GM18907 (cell line): Measurements from ENCODE around the gene RBM18.

Experiments used
- ATAC-seq: cut with Tn5 transposase; IDR thresholded peaks from one replicate; pipeline ENCODE4 v1.9.1; 2021; ENCODE audit warnings: mild to moderate bottlenecking, moderate library complexity; ENCODE audit not compliant: unreplicated experiment

Gene RBM18

GRCh38 chr9:122261469-122261881 lies 3.2 kb downstream of the RBM18 start:
- ATAC-seq, result no peak

GRCh38 chr9:122258886-122259415 lies 5.7 kb downstream of the RBM18 start:
- ATAC-seq, result no peak

GRCh38 chr9:122256206-122256605 lies 8.4 kb downstream of the RBM18 start:
- no peak for ATAC-seq

DNA sequence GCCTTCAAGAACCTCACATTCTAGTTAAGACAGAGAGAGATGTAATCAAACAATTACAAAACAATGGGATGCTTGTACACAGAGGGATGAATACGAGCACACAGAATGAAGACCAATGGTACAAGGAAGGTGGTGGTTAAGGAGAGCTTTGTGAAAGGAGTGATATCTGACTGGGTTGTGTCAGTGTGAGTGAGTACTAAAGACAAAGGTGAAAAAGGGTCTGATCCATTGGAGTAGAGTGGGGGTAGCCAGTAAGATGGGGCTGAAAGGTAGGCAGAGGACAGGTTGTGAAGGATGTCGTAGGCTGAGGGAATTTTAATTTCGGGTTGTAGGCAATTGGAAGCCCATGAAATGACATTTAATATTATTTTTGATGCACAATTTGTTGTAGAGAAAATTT lies 9.9 kb downstream of the RBM18 start:
- ATAC-seq, result no peak

- no peak for ATAC-seq
Observed at GRCh38 chr9:122252796-122253195, 11.8 kb downstream of the RBM18 start.

DNA sequence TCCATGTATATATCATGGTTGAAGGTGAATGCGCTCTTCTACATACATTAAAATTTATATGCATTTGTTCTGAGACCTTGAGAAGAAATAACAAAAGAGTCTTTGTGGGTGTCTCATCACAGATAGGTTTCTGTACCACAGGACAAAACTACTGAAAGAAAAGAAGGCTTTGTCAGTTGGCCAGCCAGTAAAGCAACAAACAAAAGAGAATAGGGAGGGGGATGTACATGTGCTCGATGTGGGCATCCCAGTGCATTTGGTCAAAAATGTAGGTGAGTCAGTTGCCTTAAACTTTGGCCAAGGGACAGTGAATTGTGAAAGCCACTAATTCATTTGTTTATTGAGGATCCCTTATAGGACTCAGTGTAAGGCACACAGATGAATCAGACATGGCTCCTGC lies 13.3 kb downstream of the RBM18 start:
- ATAC-seq, result no peak

- no peak for ATAC-seq
Observed at GRCh38 chr9:122248448-122248865, 16.2 kb downstream of the RBM18 start.

DNA sequence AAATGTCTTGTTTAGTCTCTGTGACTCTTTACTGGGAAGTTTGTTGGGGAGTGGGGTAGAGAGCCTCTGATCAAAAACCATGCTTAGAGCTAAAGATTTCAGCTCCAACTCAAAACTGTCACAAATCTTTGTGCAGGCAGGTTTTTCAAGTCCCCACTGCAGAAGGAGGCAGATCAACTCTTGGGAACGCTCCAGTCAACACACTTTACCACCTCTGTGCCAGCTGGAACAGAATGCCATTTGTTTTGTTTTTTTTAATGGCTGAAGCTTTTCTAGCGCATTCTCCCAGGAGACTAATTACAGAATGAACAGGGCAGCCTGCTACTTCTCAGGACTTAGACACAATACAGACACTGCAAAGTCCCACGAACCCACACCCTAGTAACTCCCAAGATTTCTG lies 18.0 kb downstream of the RBM18 start:
- ATAC-seq, result no peak

DNA sequence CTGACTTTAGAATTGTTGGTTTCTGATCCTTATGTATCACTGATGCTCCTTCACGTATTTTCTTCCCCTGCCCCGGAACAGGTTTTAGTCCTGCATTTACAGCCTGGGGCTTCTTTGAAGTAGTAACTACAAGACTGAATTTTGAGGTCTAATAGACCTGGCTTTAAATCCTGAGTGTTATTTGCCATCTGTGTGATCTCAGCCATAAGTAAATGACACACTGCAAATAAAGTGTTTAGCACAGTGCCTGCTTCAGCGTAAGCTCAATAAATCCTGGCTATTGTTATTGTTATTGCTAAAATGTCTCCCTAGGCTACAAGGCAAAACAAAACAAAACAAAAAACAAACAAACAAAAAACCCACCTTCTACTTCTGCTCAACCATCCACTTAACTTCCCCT lies 20.3 kb downstream of the RBM18 start:
- no peak for ATAC-seq

DNA sequence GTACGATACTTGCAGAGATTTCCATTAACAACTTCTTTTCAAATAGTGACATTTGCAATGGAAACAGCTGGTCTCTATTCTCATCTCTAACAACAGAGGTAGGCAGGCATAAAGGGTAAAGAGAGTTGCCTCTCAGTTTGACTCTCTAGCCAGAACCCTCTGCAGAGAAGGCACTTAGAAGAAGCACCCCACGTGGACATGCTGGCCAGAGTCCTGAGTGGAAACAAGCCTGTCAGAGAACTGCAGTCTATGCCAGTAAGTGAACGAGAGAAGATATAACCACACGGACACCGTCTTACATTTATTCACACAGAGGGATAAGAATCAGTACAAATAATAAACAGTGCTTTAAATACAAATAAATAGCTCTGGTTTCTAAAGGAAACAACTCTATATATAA lies 24.9 kb downstream of the RBM18 start:
- ATAC-seq, result no peak

DNA sequence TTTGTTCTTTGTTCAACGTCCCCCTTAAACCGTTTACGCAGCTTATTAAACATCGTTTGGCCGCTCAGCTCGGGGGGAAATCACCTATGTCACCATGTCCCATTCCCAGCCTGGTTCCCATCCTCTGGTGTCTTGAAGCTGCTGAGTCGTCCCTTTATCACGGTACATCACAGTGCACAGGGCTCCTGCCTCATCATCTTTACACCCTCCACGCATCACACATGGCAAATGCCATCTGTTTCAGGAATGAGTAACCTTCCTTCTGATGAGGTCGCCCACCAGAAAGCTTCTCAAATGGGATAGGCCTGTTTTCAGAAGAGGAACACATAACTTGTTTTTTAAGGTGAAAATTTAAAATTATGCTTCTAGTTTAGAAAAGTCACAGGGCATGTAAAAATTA lies 28.0 kb downstream of the RBM18 start:
- ATAC-seq, result no peak

- ATAC-seq, result no peak
Observed at GRCh38 chr9:122234022-122234748, 30.5 kb downstream of the RBM18 start.

- no peak for ATAC-seq
Observed at GRCh38 chr9:122232796-122233306, 31.8 kb downstream of the RBM18 start.

DNA sequence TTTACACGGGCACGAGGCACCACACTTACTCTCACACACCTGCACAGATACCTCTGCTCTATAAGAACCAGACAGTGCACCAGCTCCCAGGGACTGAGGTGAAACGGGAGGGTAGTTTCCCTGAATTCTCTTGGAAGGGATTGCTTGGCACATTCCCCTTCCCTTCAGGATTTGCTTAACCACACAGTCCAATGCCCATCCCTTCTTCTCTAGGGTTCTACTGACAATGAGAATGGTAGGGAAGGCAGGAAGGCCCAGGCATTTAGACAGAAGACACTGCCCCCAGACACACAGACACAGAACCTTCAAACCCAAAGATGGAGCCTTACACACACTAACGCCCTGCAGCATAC lies 35.2 kb downstream of the RBM18 start:
- no peak for ATAC-seq

DNA sequence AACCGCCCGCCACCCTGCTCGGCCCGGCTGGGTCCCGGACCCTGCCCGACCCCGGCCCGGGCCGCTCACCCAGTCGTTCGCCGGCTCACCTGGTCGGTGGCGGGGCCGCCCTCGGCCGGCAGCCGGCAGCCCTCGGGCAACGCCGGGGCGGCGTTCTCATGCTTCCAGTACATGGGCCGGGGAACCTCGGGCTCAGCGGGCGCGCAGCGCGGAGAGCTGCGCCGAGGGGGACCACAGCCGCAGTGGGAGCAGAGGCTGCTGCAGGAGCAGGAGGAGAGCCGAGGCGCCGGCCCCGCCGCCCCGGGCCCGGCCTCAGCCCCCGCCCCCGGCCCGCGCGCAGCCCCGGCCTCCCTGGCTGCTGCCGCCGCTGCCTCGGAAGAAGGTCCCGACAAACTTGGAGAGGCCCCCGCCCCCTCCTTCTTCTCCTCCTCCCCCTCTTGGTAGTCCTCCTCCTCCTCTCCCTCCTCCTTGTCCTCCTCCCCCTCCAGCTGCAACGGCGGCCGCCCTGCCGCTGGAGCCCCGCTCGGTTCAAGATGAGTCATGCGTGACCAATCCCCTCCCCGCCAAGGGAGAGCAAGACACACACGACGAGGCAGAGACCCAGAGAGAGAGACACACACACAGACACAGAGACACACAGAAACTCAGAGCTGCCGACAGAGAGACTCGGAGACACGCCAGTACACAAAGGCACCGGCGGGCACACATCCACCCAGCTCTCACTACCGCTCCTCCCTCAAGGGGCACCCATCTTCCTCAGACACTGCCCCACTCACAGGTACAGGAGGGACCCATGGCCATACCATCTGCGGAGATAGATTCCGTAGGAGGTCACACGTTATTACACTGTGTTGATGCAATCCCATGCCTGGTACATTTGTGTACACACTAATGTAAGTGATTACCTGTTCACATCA lies 35.8 kb downstream of the RBM18 start, which contains the start of gene LHX6:
TSS of gene LHX6 (minus strand) at position 390 of the 917 bp plus-strand sequence. CDS start at position 173, 217 bp downstream.
- ATAC-seq, result no peak

DNA sequence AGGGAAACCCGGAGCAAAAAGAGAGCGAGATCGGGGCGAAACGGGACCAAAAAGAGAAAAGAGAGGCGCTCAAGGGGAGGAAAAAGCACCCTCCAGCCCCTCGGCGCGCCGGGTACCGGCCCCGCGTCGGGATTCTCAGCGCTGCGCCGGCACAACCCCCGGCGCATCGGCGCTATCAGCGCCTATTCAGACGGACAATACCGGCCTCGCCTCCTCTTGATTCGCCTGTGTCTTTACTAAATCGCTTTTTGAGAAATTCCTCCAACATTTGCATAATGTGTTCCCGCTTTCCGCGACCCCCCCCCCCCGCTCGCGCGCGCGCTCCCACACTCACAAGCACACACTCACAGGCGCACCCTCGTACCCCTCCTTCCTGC lies 36.5 kb downstream of the RBM18 start:
- no peak for ATAC-seq

DNA sequence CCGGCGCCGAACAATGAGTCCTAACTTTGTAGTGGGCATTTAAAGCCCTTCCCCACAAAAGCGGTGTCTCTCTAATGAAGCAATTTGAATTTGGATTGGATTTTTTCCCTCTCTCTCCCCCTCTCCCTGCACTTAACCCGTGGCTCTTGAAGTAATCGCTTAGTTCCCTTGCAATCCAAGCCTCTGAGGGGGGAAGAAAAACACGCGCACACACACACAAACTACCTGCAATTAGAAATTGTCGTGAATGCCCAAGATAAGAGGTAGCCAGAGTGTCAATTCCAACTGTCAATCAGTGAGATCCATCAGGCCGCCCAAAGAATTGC lies 37.1 kb downstream of the RBM18 start:
- ATAC-seq, result no peak

DNA sequence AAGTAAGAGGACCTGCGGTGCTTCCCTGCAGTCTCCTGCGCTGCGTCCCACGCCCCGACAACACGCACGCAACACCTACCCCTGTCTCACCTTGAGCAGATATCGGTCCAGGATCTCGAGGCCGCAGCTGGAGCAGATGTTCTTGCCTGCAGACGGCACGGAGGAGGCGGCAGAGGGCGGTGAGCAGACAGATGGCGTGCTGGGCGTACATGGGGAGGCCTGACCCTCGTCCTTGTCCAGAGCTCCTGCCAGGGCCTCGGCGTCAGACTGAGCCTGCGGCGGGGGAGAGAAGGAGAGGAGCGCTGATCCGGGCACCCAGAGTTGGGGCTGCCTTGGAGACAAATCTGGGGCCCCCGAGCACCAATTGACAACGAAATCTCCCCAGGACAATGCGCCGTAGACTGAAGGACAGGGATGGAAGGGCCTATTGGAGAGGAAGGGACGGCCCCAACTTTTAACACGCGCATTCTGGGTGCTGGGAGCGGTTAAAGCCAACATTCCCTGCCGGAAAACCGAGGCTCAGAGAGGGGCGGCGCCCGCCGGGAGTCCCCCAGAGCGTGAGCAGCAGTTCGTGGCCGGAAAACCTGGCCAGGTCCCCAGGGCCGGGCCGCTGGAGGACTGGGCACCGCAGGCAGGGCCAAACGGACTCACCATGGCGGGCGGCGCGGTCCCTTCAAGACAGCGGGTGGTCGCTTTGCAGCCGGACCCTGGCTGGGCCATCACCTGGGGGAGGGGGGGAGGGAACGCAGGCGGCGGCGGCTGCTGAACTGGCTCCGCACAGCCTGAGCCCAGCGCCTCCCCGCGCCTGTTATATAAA lies 37.7 kb downstream of the RBM18 start:
- no peak for ATAC-seq

DNA sequence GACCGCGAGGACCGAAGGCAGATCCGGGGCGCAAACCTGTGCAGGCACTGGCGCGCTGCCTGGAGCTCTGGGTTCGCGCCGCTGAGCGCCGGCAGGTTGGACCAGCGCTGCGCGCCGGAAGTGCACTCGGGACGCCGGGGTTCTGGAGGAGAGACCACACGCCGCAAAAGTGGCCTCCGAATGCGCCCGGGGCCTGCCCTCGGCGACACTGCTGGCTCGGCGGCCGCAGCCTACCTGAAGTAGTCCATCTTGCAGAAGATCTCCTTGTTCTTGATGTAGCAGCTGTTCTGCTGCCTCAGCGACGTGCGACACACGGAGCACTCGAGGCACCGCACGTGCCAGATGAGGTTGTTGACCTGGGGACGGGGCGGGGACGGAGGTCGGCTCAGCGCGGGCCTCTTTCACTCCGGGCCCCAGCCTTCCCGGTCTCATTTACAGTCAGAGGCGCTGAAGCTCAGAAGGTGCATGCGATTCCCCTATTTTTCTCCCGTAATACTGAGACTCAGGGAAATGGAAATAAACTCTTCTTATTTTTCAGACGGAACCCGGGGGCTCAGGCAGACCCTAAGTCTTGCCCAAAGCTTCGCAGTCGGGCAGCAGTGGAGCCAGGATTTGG lies 38.4 kb downstream of the RBM18 start:
- ATAC-seq, result no peak

- ATAC-seq, result no peak
Observed at GRCh38 chr9:122225312-122226141, 39.1 kb downstream of the RBM18 start.
